Panc1 (cell line): ENCODE results near the gene EIF1. TPM values are rescaled to one million over a fixed set of nuclear protein-coding genes. Genes with fewer than 3 reads are reported as not detected.

Experiments used
- ATAC-seq: fragments of 200-7000 bp; cut with Tn5 transposase; 2 replicates; pipeline ENCODE4 v1.9.1; 2020; ENCODE audit warnings: mild to moderate bottlenecking, moderate library complexity
- BruUV-seq: library from RNA; stranded (reverse); fragments of 400-500 nt; replicated peaks from 2 replicates; lab custom pipeline; 2021; lab: Mats Ljungman, UMichigan
- CTCF ChIA-PET: fragments of 300-600 bp; sonication (Branson Sonifier 250); formaldehyde crosslinking; loops from one replicate; lab custom pipeline; 2022; ENCODE audit warnings: antibody characterized with exemption; lab: Charles Lee
- POLR2A ChIA-PET: fragments of 300-600 bp; sonication (Branson Sonifier 250); formaldehyde crosslinking; loops from one replicate; lab custom pipeline; 2022; ENCODE audit warnings: antibody characterized with exemption; lab: Charles Lee
- DNase-seq: peaks from one replicate; pipeline ENCODE4 v3.0.0-alpha.2; 2010; ENCODE audit warnings: low read depth, low spot score
- H3K27ac ChIP-seq: 2 replicates; pipeline ENCODE4 v1.5.1; 2011; ENCODE audit warnings: mild to moderate bottlenecking, low read length, inconsistent platforms
- H3K27me3 ChIP-seq: fragments of 200-500 bp; sonication (Bioruptor generic); 2 replicates; pipeline ENCODE4 v1.6.0; 2014; ENCODE audit warnings: low read length, inconsistent platforms; ENCODE audit not compliant: control insufficient read depth, insufficient read depth
- H3K36me3 ChIP-seq: fragments of 200-500 bp; sonication (Bioruptor generic); 2 replicates; pipeline ENCODE4 v1.5.1; 2014; ENCODE audit warnings: inconsistent platforms, mild to moderate bottlenecking, low read length, moderate library complexity; ENCODE audit not compliant: control insufficient read depth, insufficient read depth
- H3K4me1 ChIP-seq: 2 replicates; pipeline ENCODE4 v1.5.1; 2011; ENCODE audit warnings: inconsistent platforms, mild to moderate bottlenecking, low read length, moderate library complexity; ENCODE audit not compliant: control insufficient read depth, insufficient read depth
- H3K4me3 ChIP-seq, 2 experiments: 2 replicates each; pipeline ENCODE4 v1.5.1; 2011 to 2012; ENCODE audit warnings: low read depth in 2 of 2, low read length in 2 of 2, mild to moderate bottlenecking in 2 of 2, inconsistent platforms in 1 of 2, moderate library complexity in 1 of 2
- H3K9me3 ChIP-seq: fragments of 200-500 bp; sonication (Bioruptor generic); 2 replicates; pipeline ENCODE4 v1.5.1; 2014; ENCODE audit warnings: low read depth, mild to moderate bottlenecking, inconsistent platforms, low read length, moderate library complexity; ENCODE audit not compliant: control insufficient read depth, insufficient read depth
- CTCF ChIP-seq: fragments of 450-650 bp; IDR thresholded peaks from 2 replicates; pipeline ENCODE4 v1.5.1; 2017; ENCODE audit warnings: mild to moderate bottlenecking
- POLR2AphosphoS5 ChIP-seq: IDR thresholded peaks from 2 replicates; pipeline ENCODE4 v1.6.1; 2012; ENCODE audit warnings: mild to moderate bottlenecking, low read depth, low read length, moderate library complexity
- SIN3A ChIP-seq: IDR thresholded peaks from 2 replicates; pipeline ENCODE4 v1.6.1; 2012; ENCODE audit warnings: low read depth, mild to moderate bottlenecking, low read length, moderate library complexity, borderline replicate concordance; ENCODE audit not compliant: insufficient read depth
- TCF7L2 ChIP-seq: IDR thresholded peaks from 2 replicates; pipeline ENCODE4 v1.6.1; 2011; ENCODE audit warnings: mild to moderate bottlenecking, low read depth, low read length, inconsistent platforms
- in situ Hi-C: cut with HindIII; loops from 2 replicates; pipeline ENCODE4 v1.10.0; 2016; ENCODE audit warnings: low sequenced_read_pairs, low pct_unique_long_range_greater_than_20kb
- intact Hi-C: fragments of 100-400 bp; cut with micrococcal nuclease; formaldehyde crosslinking; loops from one replicate; pipeline ENCODE4 v1.10.0; 2022; ENCODE audit not compliant: unreplicated experiment
- total RNA-seq: library from RNA; stranded (reverse); gene quantifications from one replicate; pipeline ENCODE4 v1.2.1, GENCODE V29; 2021; ENCODE audit not compliant: unreplicated experiment
- TF ChIP-seq, protein P1 (sequence below), 2 experiments: IDR thresholded peaks; 2 replicates each; pipeline ENCODE4 v1.6.1; 2011 to 2012; ENCODE audit warnings: low read depth in 2 of 2, control low read depth in 1 of 2, low read length in 1 of 2, mild to moderate bottlenecking in 1 of 2, moderate library complexity in 1 of 2; ENCODE audit not compliant: insufficient read depth in 1 of 2

EIF1 gene
- total RNA-seq, 1 experiment from 2014 or later: 747 TPM

DNA sequence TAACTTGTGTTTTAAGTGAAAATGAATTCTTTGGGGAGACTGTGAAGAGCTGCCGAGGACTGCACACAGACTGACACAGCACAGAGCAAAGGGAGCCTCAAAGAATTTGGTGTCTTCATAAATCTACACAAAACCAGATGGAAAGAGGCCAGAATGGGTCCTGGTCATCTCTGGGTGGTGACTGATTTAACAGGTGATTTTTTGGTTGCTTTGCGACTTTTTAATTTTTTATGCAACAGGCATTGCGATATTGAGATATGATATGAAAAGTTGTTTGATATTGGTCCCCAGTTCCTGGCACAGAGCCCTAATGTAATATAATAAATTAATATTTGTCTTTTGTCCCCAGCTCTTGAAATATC is 12.6 kb upstream of the EIF1 start:
- TF ChIP-seq CTCF (no peak), SIN3A (no peak), POLR2AphosphoS5 (no peak), TCF7L2 (no peak)
- TF ChIP-seq, protein P1, sequence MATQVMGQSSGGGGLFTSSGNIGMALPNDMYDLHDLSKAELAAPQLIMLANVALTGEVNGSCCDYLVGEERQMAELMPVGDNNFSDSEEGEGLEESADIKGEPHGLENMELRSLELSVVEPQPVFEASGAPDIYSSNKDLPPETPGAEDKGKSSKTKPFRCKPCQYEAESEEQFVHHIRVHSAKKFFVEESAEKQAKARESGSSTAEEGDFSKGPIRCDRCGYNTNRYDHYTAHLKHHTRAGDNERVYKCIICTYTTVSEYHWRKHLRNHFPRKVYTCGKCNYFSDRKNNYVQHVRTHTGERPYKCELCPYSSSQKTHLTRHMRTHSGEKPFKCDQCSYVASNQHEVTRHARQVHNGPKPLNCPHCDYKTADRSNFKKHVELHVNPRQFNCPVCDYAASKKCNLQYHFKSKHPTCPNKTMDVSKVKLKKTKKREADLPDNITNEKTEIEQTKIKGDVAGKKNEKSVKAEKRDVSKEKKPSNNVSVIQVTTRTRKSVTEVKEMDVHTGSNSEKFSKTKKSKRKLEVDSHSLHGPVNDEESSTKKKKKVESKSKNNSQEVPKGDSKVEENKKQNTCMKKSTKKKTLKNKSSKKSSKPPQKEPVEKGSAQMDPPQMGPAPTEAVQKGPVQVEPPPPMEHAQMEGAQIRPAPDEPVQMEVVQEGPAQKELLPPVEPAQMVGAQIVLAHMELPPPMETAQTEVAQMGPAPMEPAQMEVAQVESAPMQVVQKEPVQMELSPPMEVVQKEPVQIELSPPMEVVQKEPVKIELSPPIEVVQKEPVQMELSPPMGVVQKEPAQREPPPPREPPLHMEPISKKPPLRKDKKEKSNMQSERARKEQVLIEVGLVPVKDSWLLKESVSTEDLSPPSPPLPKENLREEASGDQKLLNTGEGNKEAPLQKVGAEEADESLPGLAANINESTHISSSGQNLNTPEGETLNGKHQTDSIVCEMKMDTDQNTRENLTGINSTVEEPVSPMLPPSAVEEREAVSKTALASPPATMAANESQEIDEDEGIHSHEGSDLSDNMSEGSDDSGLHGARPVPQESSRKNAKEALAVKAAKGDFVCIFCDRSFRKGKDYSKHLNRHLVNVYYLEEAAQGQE (IDR thresholded peaks at IDR 0.05; ENCODE audit: insufficient read depth in 1 of 2, low read depth in 2 of 2, low read length in 1 of 2): no peak
- Histone ChIP-seq H3K4me1 (peaks cover 6% of the 10 kb centered on the region), H3K9me3 (no peaks in the 10 kb centered on the region), H3K4me3 (no peak overlapping the region), H3K36me3 (no peaks in the 10 kb centered on the region), H3K27ac (no peak overlapping the region), H3K27me3 (no peaks in the 10 kb centered on the region)
- intact Hi-C loops (no loop called here), in situ Hi-C loops (no loop called here)
- no TSS peak for BruUV-seq
- ChIA-PET CTCF (interaction anchor here (0.6 to 1.2 kb wide), 2 partner anchors 10 to 127 kb away, joined by 3 to 4 read pairs; no protein-coding TSS in a partner anchor), POLR2A (interaction anchor here (0.6 kb wide), 1 partner anchor 10 kb away, joined by 8 read pairs; no protein-coding TSS in a partner anchor)
- DNase-seq: no peak
- ATAC-seq: no peak

DNA sequence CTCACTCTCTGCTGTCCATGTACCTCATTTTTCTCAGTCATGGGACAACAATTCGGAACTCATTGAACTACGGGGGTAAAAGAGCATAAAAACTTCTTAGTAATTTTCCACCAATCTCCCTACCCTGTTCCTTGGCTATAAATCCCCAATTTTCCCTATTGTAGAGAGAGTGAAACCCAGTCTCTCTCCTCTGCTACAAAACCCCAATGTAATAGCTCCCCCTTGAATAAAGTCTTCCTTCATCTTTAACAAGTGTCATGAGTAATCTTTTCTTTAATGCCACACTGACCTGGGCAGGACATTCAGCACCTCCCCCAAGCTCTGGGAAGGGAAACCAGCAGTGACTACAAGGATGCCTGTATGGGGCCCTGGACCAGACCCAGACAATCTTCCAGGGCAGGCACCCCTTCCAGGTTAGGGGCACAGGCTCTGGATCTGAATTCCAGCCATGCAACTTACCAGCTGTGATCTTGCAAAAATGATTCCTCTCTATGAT is 10.2 kb upstream of the EIF1 start:
- Histone ChIP-seq H3K36me3 (no peaks in the 10 kb centered on the region), H3K27ac (peak overlapping the region; percentile 60), H3K4me3 (peak overlapping the region in 1 of 2 experiments; percentile 13; a peak in 1 of 4 replicates), H3K4me1 (peaks cover 6% of the 10 kb centered on the region), H3K9me3 (no peaks in the 10 kb centered on the region), H3K27me3 (no peaks in the 10 kb centered on the region)
- intact Hi-C loops (no loop called here), in situ Hi-C loops (no loop called here)
- DNase-seq (no peak), ATAC-seq (peak; percentile 67)
- ChIA-PET CTCF (interaction anchor here (0.7 to 1.2 kb wide), 3 partner anchors 10 to 129 kb away, joined by 3 to 5 read pairs (median 4); partner anchors contain the start of gene EIF1), POLR2A (interaction anchor here (2.8 kb wide), 1 partner anchor 10 kb away, joined by 22 read pairs; the partner anchor contains the start of gene EIF1)
- no peak for TF ChIP-seq CTCF
- TF ChIP-seq POLR2AphosphoS5: peak; percentile 68
- no peak for TF ChIP-seq TCF7L2
- BruUV-seq: no TSS peak
